DOHH2 (cell line): ENCODE measurements around the gene SDCCAG8.

Source experiments
- CTCF ChIP-seq: fragments of 200-600 bp; sonication (generic); IDR thresholded peaks from one replicate; pipeline ENCODE4 v1.5.1; 2014; ENCODE audit warnings: antibody characterized with exemption, mild to moderate bottlenecking, low read depth, low read length; ENCODE audit not compliant: poor library complexity, severe bottlenecking
- EZH2phosphoT487 ChIP-seq: fragments of 200-600 bp; sonication (generic); IDR thresholded peaks from 2 replicates; pipeline ENCODE4 v1.6.1; 2017; ENCODE audit warnings: borderline replicate concordance, mild to moderate bottlenecking, antibody characterized with exemption, low read length, moderate library complexity, mixed read lengths

DNA sequence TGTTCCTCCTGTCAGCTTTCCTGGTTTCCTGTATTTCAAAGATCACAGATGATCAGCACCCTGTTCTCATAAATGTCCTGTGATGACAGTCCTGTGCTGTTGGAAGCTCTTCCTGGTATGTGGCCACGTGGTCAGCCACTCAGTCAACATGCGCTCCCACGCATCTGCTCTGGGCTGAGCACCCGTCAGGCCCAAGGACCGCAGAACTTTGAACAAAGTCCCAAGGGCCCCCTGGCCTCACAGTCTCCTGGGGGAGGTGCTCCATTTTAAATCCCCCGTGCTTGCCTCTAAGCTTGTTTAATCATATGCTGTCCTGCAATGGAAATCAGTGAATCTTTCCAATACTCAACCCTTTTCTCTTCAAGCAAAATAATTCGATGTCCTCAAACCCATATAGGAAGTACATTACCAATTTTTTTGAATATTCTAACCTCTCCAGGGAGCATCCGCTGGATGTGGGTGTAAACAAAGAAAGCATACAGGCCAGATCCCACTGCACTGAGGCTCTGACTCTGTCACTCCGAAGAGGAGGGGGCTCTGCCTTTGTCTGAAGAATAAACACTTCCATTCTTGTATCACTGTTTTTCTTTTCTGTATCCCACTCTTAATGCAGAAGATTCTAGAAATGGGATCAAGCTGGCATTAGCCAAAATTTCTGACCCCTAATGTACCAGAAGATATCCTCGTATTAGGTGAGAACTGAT lies 250.3 kb downstream of the SDCCAG8 start:
- no peak for TF ChIP-seq CTCF
- TF ChIP-seq EZH2phosphoT487: no peak
